BE2C (cell line): ENCODE data around the gene SPINK14. TPM values are rescaled to one million over a fixed set of nuclear protein-coding genes. Genes with fewer than 3 reads are reported as not detected.
A peak's percentile ranks its signal among the peaks of the same experiment; 100 is the strongest.

Experiments used
- DNase-seq: peaks from one replicate; pipeline ENCODE4 v3.0.0-alpha.2; 2020
- H3K27me3 ChIP-seq: fragments of 250-450 bp; sonication (Bioruptor Pico); 2 replicates; pipeline ENCODE4 v1.5.1; 2020; ENCODE audit warnings: mild to moderate bottlenecking
- H3K36me3 ChIP-seq: fragments of 250-450 bp; sonication (Bioruptor Pico); 2 replicates; pipeline ENCODE4 v1.5.1; 2020; ENCODE audit warnings: mild to moderate bottlenecking
- H3K4me1 ChIP-seq: fragments of 250-450 bp; sonication (Bioruptor Pico); 2 replicates; pipeline ENCODE4 v1.5.1; 2020
- H3K4me3 ChIP-seq: 2 replicates; pipeline ENCODE4 v1.5.1; 2011; ENCODE audit warnings: low read depth, low read length
- H3K9me3 ChIP-seq: fragments of 250-450 bp; sonication (Bioruptor Pico); 2 replicates; pipeline ENCODE4 v1.5.1; 2020
- polyA plus RNA-seq: library from polyadenylated mRNA; unstranded; fragments of >200 nt; gene quantifications from one replicate; pipeline ENCODE4 v1.2.1, GENCODE V29; 2012; ENCODE audit warnings: low read depth, missing spikeins; ENCODE audit not compliant: insufficient read length, insufficient read depth
- TF ChIP-seq, protein P1 (sequence below): IDR thresholded peaks from 2 replicates; pipeline ENCODE4 v1.5.1; 2012; ENCODE audit warnings: mild to moderate bottlenecking, low read depth, low read length

Gene SPINK14, protein sequence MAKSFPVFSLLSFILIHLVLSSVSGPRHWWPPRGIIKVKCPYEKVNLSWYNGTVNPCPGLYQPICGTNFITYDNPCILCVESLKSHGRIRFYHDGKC
- not detected for polyA plus RNA-seq

DNA sequence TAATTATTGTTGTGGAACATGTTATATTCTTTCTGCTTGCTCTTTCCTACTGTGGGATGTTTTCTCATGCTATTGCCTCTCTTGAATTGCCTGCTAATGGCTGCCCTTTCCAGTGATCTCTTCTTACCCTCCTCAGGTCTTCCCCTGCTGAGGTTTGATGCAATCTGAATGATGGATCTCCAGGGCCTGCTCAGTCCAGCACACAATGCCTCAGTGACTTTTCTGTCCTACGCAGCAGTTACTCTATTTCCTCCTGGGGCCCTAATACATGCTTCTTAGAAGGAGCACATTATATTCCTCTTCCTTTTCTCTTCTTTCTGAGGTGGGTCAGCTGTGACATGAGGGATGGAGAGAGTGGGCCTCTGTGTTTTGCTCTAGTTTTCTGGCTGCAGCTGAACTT, at the start of gene SPINK14:
Gene SPINK14, plus strand, starts transcription at position 301 of the 400 bp plus-strand sequence. CDS start 1,187 bp downstream, outside the sequence.
- Histone ChIP-seq H3K36me3 (no peaks in the 10 kb centered on the region), H3K27me3 (peaks cover 14% of the 10 kb centered on the region), H3K4me1 (no peaks in the 10 kb centered on the region), H3K9me3 (peaks cover 3% of the 10 kb centered on the region; the same call in 1 of the 2 replicates), H3K4me3 (no peak within 1 kb of the TSS)
- TF ChIP-seq, protein P1, sequence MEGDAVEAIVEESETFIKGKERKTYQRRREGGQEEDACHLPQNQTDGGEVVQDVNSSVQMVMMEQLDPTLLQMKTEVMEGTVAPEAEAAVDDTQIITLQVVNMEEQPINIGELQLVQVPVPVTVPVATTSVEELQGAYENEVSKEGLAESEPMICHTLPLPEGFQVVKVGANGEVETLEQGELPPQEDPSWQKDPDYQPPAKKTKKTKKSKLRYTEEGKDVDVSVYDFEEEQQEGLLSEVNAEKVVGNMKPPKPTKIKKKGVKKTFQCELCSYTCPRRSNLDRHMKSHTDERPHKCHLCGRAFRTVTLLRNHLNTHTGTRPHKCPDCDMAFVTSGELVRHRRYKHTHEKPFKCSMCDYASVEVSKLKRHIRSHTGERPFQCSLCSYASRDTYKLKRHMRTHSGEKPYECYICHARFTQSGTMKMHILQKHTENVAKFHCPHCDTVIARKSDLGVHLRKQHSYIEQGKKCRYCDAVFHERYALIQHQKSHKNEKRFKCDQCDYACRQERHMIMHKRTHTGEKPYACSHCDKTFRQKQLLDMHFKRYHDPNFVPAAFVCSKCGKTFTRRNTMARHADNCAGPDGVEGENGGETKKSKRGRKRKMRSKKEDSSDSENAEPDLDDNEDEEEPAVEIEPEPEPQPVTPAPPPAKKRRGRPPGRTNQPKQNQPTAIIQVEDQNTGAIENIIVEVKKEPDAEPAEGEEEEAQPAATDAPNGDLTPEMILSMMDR: no peak
- no peak for DNase-seq

DNA sequence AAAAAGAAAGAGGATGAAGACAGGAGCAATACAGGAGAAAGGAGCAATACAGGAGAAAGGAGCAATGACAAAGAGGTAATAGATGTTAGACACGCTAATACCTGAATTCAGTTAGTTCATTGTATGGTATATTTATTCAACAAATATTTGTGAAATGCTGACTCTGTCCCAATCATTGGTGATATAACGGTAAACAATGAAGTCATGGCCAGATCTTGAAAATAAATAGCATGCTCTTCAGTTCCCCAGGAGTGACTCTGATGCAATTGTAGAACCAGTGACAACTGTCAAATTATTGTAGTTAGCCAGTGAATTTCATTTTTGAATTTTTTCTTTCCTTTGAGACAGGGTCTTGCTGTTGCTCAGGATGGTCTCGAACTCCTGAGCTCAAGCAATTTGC, 48.0 kb upstream of the SPINK14 start:
- Histone ChIP-seq H3K9me3 (no peaks in the 10 kb centered on the region), H3K36me3 (no peaks in the 10 kb centered on the region)
- TF ChIP-seq, protein P1: no peak

DNA sequence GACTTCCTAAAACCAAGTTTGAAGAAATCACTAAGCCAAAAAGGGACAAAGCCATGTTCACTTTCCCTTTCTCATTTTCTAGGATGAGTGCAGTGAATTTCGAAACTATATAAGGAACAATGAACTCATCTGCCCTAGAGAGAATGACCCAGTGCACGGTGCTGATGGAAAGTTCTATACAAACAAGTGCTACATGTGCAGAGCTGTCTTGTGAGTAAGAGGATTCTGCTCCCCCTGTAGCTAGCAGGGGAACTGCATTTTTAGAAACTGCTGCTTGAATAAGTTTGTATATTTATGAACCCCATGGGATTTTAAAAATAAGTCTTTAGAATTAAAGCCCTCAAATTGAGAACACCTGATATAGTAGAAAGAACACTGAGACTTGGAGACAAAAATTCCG, 42.7 kb upstream of the SPINK14 start:
- no peak for DNase-seq
- H3K27me3 ChIP-seq: no peaks in the 10 kb centered on the region
- TF ChIP-seq, protein P1: peak; percentile 24; the same call in 1 of the 2 replicates
- no peaks in the 10 kb centered on the region for H3K36me3 ChIP-seq
- no peaks in the 10 kb centered on the region for H3K9me3 ChIP-seq
- H3K4me3 ChIP-seq: no peak overlapping the region
- no peaks in the 10 kb centered on the region for H3K4me1 ChIP-seq

More for the DNA sequence above, 48.0 kb upstream of the SPINK14 start:
- H3K27me3 ChIP-seq: no peaks in the 10 kb centered on the region
- DNase-seq: no peak
- H3K4me1 ChIP-seq: no peaks in the 10 kb centered on the region
- H3K4me3 ChIP-seq: no peak overlapping the region

DNA sequence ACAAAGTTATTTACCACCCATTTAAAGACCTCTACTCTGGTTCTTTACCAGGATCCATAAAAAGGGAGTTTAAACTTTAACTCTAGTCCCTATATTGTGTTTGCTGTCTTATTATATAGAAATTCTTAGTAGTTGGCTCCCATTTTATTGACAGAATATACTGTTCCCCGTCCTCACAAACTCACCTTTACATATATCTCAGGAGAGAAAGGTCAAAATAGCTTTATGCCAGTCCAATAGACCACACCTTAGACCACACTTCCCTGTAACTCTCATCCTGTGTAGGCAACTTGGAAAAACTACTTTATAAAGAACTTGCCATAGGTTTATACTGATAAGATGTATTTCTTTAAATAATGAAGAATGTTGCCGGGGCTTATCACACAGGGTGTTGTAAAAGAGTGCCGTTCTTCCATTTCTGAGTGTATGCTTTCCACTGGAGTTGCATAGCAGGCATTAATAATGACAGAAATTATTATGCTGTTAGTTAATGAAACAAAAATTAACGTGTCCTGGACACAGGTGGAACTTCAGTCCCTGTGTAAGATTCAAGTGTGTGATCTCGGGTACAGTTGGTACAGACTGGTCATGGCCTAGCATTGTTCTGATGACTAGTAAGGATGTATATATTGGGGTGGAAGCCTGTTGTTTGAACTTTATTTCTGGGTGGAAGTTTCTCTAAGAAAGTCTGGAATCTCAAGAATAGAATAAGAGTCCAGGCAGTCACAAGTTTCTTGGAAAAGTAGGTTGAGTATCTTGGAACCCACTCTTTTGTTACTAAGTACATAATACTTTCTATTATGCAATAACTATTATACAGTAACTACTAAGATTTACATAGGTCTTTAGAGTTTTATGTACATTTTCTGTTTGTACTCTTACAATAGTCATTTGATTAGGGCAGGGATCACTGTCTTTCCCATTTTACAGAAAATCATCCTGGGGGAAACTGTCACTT, 33.0 kb upstream of the SPINK14 start:
- Histone ChIP-seq H3K9me3 (no peaks in the 10 kb centered on the region), H3K4me1 (no peaks in the 10 kb centered on the region), H3K4me3 (no peak overlapping the region), H3K36me3 (0 out of 2 replicates have a peak, but pooled peaks cover 3% of the 10 kb centered on the region), H3K27me3 (no peaks in the 10 kb centered on the region)
- TF ChIP-seq, protein P1: no peak
- no peak for DNase-seq

DNA sequence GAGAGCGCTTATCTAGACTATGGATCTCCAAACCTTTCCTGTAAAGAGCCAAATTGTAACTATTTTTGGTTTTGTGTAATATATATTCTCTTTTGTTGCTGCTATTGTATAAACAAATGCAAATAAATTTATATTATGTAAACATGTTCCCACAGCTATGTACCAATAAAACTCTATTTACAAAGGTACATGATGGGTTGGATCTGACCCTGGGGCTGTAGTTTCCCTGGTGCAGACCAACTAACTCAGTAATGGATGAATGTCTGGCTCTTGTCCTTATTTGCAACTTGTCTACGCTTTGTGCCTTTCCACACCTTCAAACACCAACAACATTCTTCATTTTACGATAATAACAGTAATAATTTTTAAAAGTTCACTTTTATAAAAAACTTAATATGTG, 27.5 kb upstream of the SPINK14 start:
- TF ChIP-seq, protein P1: no peak
- H3K4me3 ChIP-seq: no peak overlapping the region
- DNase-seq: no peak
- H3K9me3 ChIP-seq: no peaks in the 10 kb centered on the region
- no peaks in the 10 kb centered on the region for H3K36me3 ChIP-seq
- H3K4me1 ChIP-seq: no peaks in the 10 kb centered on the region
- H3K27me3 ChIP-seq: no peaks in the 10 kb centered on the region

DNA sequence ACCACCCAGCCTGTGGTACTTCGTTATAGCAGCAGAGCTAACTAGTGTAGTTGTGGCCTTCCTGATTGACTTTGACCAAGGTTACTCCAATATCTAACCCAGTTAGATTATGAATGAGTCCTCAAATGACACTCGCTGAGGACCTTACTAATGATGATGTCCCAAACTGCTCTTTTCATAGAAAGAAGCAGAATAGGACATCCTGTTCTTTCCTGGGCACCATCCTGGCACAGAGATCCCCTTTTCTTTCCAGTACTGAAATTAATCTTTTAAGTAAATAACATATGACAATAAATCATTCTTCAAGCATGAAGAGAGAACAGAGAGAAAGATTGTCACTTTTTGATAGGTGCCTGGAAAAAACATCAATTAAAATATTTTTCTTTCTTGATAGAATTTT, 26.7 kb upstream of the SPINK14 start:
- Histone ChIP-seq H3K36me3 (no peaks in the 10 kb centered on the region), H3K4me3 (no peak overlapping the region), H3K9me3 (no peaks in the 10 kb centered on the region), H3K27me3 (no peaks in the 10 kb centered on the region), H3K4me1 (no peaks in the 10 kb centered on the region)
- TF ChIP-seq, protein P1: no peak
- DNase-seq: no peak
